Measurements from ENCODE around the gene CA10. TPM values are rescaled to one million over a fixed set of nuclear protein-coding genes. Genes with fewer than 3 reads are reported as not detected.

CA10 gene
- total RNA-seq, 1 donor from 2014 or later = not detected

GRCh38 chr17:51995797-51996403, 162.6 kb downstream of the CA10 start:
- no peak for ATAC-seq
- DNase-seq (ENCODE audit: missing footprints) = no peak
- intact Hi-C loops (cut with DNase I) = no loop called here

GRCh38 chr17:51992864-51993416, 165.6 kb downstream of the CA10 start:
- ATAC-seq = no peak
- no peak for DNase-seq (ENCODE audit: missing footprints)
- intact Hi-C loops (cut with DNase I) = no loop called here

- ATAC-seq = no peak
- intact Hi-C loops (cut with DNase I) = no loop called here
- DNase-seq (ENCODE audit: missing footprints) = no peak
Measured at GRCh38 chr17:51971121-51971520, 187.4 kb downstream of the CA10 start.

GRCh38 chr17:51961689-51962088, 196.8 kb downstream of the CA10 start:
- intact Hi-C loops (cut with DNase I) = no loop called here
- ATAC-seq = no peak
- no peak for DNase-seq (ENCODE audit: missing footprints)

- ATAC-seq (no peak), DNase-seq (ENCODE audit: missing footprints) (no peak)
- intact Hi-C loops (cut with DNase I) = no loop called here
Measured at GRCh38 chr17:51957786-51958185, 200.7 kb downstream of the CA10 start.

GRCh38 chr17:51955245-51955644, 203.3 kb downstream of the CA10 start:
- intact Hi-C loops (cut with DNase I) = no loop called here
- ATAC-seq (no peak), DNase-seq (ENCODE audit: missing footprints) (no peak)

- intact Hi-C loops (cut with DNase I) = no loop called here
- no peak for ATAC-seq
- DNase-seq (ENCODE audit: missing footprints) = no peak
Measured at GRCh38 chr17:51954232-51954765, 204.2 kb downstream of the CA10 start.

GRCh38 chr17:51951741-51952140, 206.8 kb downstream of the CA10 start:
- intact Hi-C loops (cut with DNase I) = no loop called here
- ATAC-seq = no peak
- no peak for DNase-seq (ENCODE audit: missing footprints)

GRCh38 chr17:51948128-51948527, 210.4 kb downstream of the CA10 start:
- intact Hi-C loops (cut with DNase I) = no loop called here
- DNase-seq (ENCODE audit: missing footprints) (no peak), ATAC-seq (no peak)

GRCh38 chr17:51947160-51947735, 211.3 kb downstream of the CA10 start:
- ATAC-seq = no peak
- intact Hi-C loops (cut with DNase I) = no loop called here
- no peak for DNase-seq (ENCODE audit: missing footprints)

- intact Hi-C loops (cut with DNase I) = no loop called here
- no peak for ATAC-seq
- no peak for DNase-seq (ENCODE audit: missing footprints)
Measured at GRCh38 chr17:51946311-51946710, 212.2 kb downstream of the CA10 start.

- DNase-seq (ENCODE audit: missing footprints) (no peak), ATAC-seq (no peak)
- intact Hi-C loops (cut with DNase I) = no loop called here
Measured at GRCh38 chr17:51941272-51941671, 217.2 kb downstream of the CA10 start.

GRCh38 chr17:51937264-51937663, 221.2 kb downstream of the CA10 start:
- DNase-seq (ENCODE audit: missing footprints) (no peak), ATAC-seq (no peak)
- intact Hi-C loops (cut with DNase I) = no loop called here

- no peak for ATAC-seq
- intact Hi-C loops (cut with DNase I) = no loop called here
Measured at GRCh38 chr17:51935477-51935876, 223.0 kb downstream of the CA10 start.

GRCh38 chr17:51933647-51934046, 224.9 kb downstream of the CA10 start:
- intact Hi-C loops (cut with DNase I) = no loop called here
- ATAC-seq (no peak), DNase-seq (ENCODE audit: missing footprints) (no peak)

More at GRCh38 chr17:51935477-51935876, 223.0 kb downstream of the CA10 start:
- DNase-seq (ENCODE audit: missing footprints) = no peak

- no peak for DNase-seq (ENCODE audit: missing footprints)
- intact Hi-C loops (cut with DNase I) = no loop called here
- no peak for ATAC-seq
Measured at GRCh38 chr17:51926448-51926847, 232.1 kb downstream of the CA10 start.

GRCh38 chr17:51921500-51921899, 237.0 kb downstream of the CA10 start:
- no peak for DNase-seq (ENCODE audit: missing footprints)
- intact Hi-C loops (cut with DNase I) = no loop called here
- no peak for ATAC-seq

GRCh38 chr17:51914577-51914976, 243.9 kb downstream of the CA10 start:
- intact Hi-C loops (cut with DNase I) = no loop called here
- ATAC-seq (no peak), DNase-seq (ENCODE audit: missing footprints) (no peak)

GRCh38 chr17:51913491-51914205, 244.9 kb downstream of the CA10 start:
- intact Hi-C loops (cut with DNase I) = no loop called here
- ATAC-seq (no peak), DNase-seq (ENCODE audit: missing footprints) (no peak)

GRCh38 chr17:51912939-51913338, 245.6 kb downstream of the CA10 start:
- intact Hi-C loops (cut with DNase I) = no loop called here
- ATAC-seq (no peak), DNase-seq (ENCODE audit: missing footprints) (no peak)

Measured in Right ventricle myocardium inferior (tissue), 1 donor.